ENCODE measurements around the gene MYLIP.

- TF ChIP-seq CTCF (IDR thresholded peaks at IDR 0.05), result no peak
- no peak for TF ChIP-seq POLR2A (IDR thresholded peaks at IDR 0.05)
- no peak for TF ChIP-seq POLR2AphosphoS5 (IDR thresholded peaks at IDR 0.05)
These were observed 4.0 kb downstream of the MYLIP start for GRCh38 chr6:16132909-16133308.
